Cardiac septum (tissue), 1 donor: ENCODE results near the gene IGSF1. TPM values are rescaled to one million over a fixed set of nuclear protein-coding genes. Genes with fewer than 3 reads are reported as not detected.
"Not testable (repeated sequence)": the region's sequence is repeated elsewhere in the genome, so short reads cannot be mapped to it uniquely, and the experiment has no call there.

ENCODE experiments used
- DNase-seq: peaks from one replicate; pipeline ENCODE4 v3.0.0-alpha.2; 2020; ENCODE audit warnings: low spot score
- intact Hi-C: fragments of 100-400 bp; cut with DNase I; formaldehyde crosslinking; loops from one replicate; pipeline ENCODE4 v1.14.0; 2022
- total RNA-seq: library from RNA; stranded (reverse); fragmentation: NEBNext Ultra II Directional; extraction: Animal tissue kit (Norgen Biotek cat#: 25700); gene quantifications from one replicate; pipeline ENCODE4 v1.2.1, GENCODE V29; 2021
- donor health status: DM: no; HTN: no; CAD: no.

IGSF1 gene
- total RNA-seq, 1 donor from 2014 or later, result 16.3 TPM

DNA sequence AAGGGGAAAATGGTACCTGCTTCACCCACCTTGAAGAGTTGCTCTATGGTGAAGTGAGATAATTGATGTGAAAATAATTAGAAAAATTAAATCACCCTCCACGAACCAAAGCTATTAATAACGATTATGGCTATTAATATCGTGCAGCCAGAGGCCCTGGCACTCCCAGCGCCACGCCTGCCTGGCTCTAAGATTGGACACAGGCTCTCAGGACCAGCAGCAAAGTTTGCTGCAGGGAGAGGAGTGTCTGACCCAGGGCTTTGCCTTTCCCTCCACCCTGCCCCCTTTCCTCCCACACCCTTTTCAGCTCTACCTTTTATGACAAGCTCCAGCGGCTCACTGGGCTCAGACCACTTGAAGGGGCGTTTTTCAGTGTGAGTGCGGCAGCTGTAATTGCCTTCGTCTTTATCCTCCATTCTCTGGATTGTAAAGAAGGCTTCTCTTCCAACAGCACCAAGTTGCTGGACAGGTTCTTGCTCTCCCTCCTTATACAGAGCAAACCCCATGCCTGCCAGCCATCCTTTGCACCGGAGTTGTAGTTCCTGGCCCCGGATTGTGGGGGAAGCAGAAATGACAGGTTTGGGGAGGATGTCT, 11.5 kb downstream of the IGSF1 start:
- intact Hi-C loops, result no loop called here

DNA sequence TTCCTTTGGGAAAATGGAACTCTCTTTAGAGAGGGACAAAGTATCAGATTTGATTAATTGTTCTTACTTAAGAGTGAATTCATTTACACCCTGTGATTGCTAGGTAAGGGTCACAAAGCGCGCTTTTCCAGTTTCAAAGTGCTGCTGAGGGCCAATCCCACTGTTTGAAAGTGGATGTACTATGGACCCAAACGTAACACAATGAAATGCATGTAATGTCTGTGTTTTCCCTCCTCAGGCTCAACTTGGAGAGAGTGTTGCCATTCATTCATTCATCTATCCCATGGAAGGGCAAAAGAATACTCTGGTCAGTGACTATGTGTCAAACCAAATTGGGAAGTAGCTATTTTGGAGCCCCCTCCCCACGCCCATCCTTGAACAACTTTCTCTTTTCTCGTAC, 16.1 kb downstream of the IGSF1 start:
- intact Hi-C loops, result no loop called here

More for the DNA sequence above, 11.5 kb downstream of the IGSF1 start:
- no peak for DNase-seq

GRCh38 chrX:131271826-131272225, 17.3 kb downstream of the IGSF1 start:
- DNase-seq, result no peak
- intact Hi-C loops, result no loop called here

More for the DNA sequence above, 16.1 kb downstream of the IGSF1 start:
- DNase-seq, result no peak

GRCh38 chrX:131271274-131271673, 17.8 kb downstream of the IGSF1 start:
- intact Hi-C loops, result no loop called here

DNA sequence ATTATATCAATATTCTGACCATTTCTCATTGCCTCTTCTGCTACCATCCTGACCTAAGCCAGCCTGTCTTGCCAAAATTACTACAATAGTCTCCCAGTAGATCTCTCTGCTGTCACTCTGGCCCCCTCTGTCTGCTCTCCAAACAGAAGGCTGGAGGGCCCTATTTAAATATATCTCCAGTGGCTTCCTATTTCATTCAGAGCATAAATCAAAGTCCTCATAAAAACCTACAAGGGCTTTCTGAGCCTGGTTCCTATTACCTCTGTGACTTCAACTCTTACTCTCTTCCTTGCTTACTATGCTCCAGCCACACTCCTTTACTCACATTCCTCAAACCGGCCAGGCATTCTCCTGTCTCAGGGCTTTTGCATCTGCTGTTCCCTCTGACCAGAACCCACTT, 19.0 kb downstream of the IGSF1 start:
- intact Hi-C loops, result no loop called here
- no peak for DNase-seq

More at GRCh38 chrX:131271274-131271673, 17.8 kb downstream of the IGSF1 start:
- DNase-seq, result no peak

GRCh38 chrX:131264665-131265064, 24.4 kb downstream of the IGSF1 start:
- intact Hi-C loops, result no loop called here
- no peak for DNase-seq

DNA sequence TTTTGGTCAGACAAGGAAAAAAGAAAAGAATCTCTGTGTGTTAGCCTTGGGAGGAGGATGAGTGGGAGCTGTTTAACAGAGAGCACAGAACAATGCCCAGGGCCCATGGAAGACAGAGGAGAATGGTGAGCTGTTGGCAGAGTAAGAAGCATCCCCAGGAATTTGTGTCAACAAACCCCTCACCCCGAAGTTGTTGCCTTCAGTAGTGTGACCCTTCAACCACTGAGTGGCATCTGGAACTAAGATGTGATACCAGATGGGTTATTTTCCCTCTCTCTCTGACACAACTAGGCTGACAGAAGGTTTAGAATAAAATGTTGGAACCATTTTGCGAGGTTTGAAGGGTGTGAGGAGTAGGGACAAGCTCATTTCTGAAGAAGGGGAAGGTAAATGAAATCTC, 25.1 kb downstream of the IGSF1 start:
- DNase-seq, result no peak
- intact Hi-C loops, result no loop called here

DNA sequence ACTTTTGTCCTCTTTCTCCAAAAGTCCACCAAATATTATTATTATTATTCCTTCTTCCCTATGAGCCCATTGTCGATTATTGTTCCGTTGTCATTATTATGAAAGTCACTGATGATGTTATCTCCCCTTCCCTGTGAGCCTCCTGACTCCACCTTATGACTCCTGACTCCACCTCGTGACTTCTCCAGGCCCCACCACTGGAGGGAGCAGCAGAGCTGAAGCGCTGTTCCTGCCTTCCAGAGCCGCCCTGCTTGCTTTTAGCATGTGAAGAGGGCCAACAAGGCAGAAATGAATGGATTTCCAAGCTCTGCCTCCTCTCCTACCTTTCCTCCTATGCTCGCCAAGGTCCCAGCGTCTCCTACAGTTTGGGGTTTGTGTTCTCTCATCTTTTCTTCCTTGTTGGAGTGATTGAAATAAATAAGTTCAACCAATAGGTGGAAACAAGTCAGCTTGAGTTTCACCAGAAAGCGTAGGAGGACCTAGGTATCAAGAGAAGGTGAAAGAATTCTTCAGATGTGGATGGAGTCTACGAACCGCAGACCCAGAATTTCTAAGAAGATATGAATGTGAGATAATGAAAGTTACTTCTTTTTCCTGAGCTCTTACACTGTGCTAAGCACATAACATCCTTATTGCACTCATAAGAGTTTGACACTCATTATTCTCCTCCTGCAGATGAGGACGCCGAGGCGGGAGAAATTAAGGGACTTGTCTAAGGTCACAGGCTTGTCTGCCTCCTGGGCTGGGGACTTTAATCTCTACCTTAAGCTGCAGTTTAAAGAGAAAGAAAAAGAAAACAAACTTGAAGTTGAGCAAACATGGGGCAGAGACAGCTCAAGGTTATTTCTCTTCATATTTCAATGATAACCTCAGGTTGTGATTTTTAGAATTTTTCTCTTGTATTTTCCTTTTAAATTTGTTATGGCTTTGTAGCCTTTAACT, 26.1 kb downstream of the IGSF1 start:
- DNase-seq, result no peak
- intact Hi-C loops, result no loop called here

DNA sequence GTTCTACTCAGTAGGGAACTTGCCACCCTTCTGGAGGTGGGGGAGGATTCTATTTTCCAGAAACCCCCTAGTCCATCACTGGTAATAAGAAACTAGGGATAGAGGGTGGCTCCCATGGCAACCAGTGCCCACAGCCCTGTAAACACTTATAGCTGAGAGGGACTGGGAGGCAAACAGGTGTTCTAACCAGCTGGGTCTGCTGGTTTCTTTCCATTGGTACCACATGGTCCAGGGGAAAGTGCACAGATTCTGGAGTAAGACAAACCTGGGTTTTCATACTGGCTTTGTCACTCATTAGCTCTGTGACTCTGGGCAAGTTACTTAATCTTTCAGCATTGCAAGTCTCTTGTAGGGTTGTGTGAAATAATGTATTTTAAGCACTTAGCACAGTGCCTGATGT, 26.9 kb downstream of the IGSF1 start:
- intact Hi-C loops, result no loop called here

GRCh38 chrX:131257367-131257766, 31.7 kb downstream of the IGSF1 start:
- intact Hi-C loops, result no loop called here
- no peak for DNase-seq

More for the DNA sequence above, 26.9 kb downstream of the IGSF1 start:
- no peak for DNase-seq

DNA sequence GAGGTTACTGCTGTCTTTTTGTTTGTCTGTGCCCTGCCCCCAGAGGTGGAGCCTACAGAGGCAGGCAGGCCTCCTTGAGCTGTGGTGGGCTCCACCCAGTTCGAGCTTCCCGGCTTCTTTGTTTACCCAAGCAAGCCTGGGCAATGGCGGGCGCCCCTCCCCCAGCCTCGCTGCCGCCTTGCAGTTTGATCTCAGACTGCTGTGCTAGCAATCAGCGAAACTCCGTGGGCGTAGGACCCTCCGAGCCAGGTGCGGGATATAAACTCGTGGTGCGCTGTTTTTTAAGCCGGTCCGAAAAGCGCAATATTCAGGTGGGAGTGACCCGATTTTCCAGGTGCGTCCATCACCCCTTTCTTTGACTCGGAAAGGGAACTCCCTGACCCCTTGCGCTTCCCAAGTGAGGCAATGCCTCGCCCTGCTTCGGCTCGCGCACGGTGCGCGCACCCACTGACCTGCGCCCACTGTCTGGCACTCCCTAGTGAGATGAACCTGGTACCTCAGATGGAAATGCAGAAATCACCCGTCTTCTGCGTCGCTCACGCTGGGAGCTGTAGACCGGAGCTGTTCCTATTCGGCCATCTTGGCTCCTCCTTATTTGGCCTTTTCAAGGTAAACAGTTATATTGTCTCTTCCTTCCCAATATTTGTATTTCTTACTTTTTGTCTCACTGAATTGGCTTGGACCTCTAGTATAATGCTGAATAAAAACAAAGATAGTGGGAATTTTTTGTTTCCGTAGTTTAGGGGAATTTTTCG, 37.9 kb downstream of the IGSF1 start:
- intact Hi-C loops, DNase-seq: not testable (repeated sequence)

- intact Hi-C loops, result no loop called here
- no peak for DNase-seq
Observed at GRCh38 chrX:131239057-131239456, 50.0 kb downstream of the IGSF1 start.

- no peak for DNase-seq
- intact Hi-C loops, result no loop called here
Observed at GRCh38 chrX:131237363-131237762, 51.7 kb downstream of the IGSF1 start.

DNA sequence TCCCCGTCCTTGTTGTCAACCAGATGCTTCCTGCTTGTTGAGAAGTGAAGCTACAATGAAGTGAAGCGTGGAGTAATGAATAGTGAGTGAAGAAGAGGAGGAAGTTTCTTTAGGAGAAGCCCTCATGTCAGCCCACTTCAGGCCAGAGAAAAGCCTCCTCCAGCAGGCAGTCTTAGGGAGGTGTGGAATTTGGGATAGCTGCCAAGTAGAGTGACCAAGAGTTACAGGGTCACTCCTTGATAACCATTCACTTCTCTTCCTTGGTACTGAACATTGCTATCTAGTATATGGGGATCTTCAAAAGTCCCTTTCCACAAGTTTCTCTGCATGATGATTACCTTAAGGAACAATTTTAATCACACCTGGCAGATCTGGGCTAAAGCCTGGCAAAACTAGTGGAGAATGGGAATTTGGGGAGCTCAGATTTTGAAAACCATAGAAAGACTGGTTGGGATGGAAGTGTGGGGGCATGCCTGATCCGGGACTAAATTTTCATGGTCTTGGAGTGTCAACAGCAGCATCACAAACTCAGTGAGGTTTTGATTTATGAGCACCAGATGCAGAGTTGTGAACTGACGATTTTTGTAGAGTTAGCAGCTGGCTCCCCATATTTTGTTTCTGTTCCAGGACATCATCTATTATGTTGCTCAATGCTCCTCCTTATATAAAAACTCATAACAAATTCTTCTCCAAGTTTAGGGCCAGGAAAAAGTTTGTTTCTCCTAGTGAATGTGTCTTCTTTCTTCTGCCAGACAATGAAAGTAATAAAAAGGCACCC, 53.1 kb downstream of the IGSF1 start:
- DNase-seq, result no peak
- intact Hi-C loops, result no loop called here

- intact Hi-C loops, result no loop called here
- no peak for DNase-seq
Observed at GRCh38 chrX:131227608-131228007, 61.5 kb downstream of the IGSF1 start.

- intact Hi-C loops, result no loop called here
Observed at GRCh38 chrX:131226591-131226990, 62.5 kb downstream of the IGSF1 start.

GRCh38 chrX:131225078-131225477, 64.0 kb downstream of the IGSF1 start:
- no peak for DNase-seq
- intact Hi-C loops, result no loop called here

More at GRCh38 chrX:131226591-131226990, 62.5 kb downstream of the IGSF1 start:
- DNase-seq, result no peak
